ENCODE results near the gene MALRD1.

- TF ChIP-seq ERG (CRISPR knock-in tag; IDR thresholded peaks at IDR 0.05) (no peak), SP1 (CRISPR knock-in tag; conservative IDR thresholded peaks at IDR 0.05) (no peak)
Observed at GRCh38 chr10:19479854-19480253, 431.3 kb downstream of the MALRD1 start.
